ENCODE results near the gene NTN4. TPM values are rescaled to one million over a fixed set of nuclear protein-coding genes. Genes with fewer than 3 reads are reported as not detected.

Gene NTN4
- total and polyA plus RNA-seq, 10 of the 15 experiments (the other 5 are each of a cell fraction or from before 2014, with no cell fraction given), result 0.15 TPM; not detected in 9

DNA sequence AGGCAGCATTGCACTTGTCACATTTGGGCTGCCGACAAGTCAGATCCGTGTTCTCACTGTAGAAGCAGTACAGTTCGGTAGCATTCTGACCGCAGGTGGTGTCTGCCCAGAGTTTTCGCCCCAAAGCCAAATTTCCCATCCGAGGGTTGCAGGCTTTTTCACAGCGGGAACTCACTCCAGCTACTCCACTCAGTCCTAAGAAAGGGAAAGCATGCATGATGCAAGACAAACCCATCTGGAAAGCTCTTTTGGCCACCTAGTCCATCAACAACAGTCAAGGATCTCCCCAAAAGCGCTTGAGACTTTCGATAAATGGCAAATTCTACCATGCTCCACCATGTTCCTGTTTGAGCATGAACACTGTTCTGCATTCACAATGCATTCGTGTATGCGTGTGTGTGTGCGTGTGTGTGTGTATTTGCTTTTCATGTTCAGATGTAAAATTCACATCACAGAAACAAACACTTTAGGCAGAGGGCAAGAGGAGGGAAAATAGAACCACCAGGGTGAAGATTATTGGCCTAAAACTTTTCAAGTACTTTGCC, 3.2 kb downstream of the NTN4 start:
- no peak for TF ChIP-seq SREBF2 (IDR thresholded peaks at IDR 0.05; ENCODE audit: low read length)
- no peak for TF ChIP-seq BHLHE40 (IDR thresholded peaks at IDR 0.05; ENCODE audit: borderline replicate concordance in 1 of 2, low read depth in 2 of 2, low read length in 1 of 2)
- no peak for TF ChIP-seq RBBP5 (conservative IDR thresholded peaks at IDR 0.05)
- TF ChIP-seq RCOR1 (conservative IDR thresholded peaks at IDR 0.05; ENCODE audit: low read depth, low read length), result no peak
- TF ChIP-seq YBX1 (IDR thresholded peaks at IDR 0.05), result no peak
- no peak for TF ChIP-seq E4F1 (IDR thresholded peaks at IDR 0.05; ENCODE audit: borderline replicate concordance, partially characterized antibody)
- TF ChIP-seq, protein P1, sequence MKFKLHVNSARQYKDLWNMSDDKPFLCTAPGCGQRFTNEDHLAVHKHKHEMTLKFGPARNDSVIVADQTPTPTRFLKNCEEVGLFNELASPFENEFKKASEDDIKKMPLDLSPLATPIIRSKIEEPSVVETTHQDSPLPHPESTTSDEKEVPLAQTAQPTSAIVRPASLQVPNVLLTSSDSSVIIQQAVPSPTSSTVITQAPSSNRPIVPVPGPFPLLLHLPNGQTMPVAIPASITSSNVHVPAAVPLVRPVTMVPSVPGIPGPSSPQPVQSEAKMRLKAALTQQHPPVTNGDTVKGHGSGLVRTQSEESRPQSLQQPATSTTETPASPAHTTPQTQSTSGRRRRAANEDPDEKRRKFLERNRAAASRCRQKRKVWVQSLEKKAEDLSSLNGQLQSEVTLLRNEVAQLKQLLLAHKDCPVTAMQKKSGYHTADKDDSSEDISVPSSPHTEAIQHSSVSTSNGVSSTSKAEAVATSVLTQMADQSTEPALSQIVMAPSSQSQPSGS (IDR thresholded peaks at IDR 0.05; ENCODE audit: low read length), result no peak
- Histone ChIP-seq H3K9ac (ENCODE audit: control insufficient read depth, insufficient read depth, low read length) (no peak overlapping the region), H2AFZ (ENCODE audit: control insufficient read depth, low read depth, low read length) (no peak overlapping the region), H3K9me3 (replicated peaks; ENCODE audit: control insufficient read depth, insufficient read depth, low read length) (no peaks in the 10 kb centered on the region), H3K27me3 (replicated peaks in 1 of 2; ENCODE audit: control insufficient read depth in 2 of 2, insufficient read depth in 2 of 2, low read length in 1 of 2) (peaks cover 16 to 30% of the 10 kb centered on the region in 2 experiments), H4K20me1 (ENCODE audit: control insufficient read depth, insufficient read depth) (no peaks in the 10 kb centered on the region), H3K4me3 (no peak overlapping the region), H3K79me2 (ENCODE audit: control insufficient read depth, insufficient read depth, low read length) (no peaks in the 10 kb centered on the region), H3K27ac (ENCODE audit: control insufficient read depth, insufficient read depth) (no peak overlapping the region), H3K36me3 (ENCODE audit: control insufficient read depth in 2 of 2, insufficient read depth in 2 of 2, low read length in 1 of 2) (no peaks in the 10 kb centered on the region), H3K4me2 (ENCODE audit: control insufficient read depth, insufficient read depth) (no peak overlapping the region), H3K4me1 (ENCODE audit: control insufficient read depth, insufficient read depth, low read length) (no peaks in the 10 kb centered on the region)
- ATAC-seq (no peak), FAIRE-seq (no peak), DNase-seq (ENCODE audit: low read depth, low spot score) (no peak)
- CTCF ChIA-PET, result no interaction called here
- in situ Hi-C loops (cut with MboI), result no loop called here
- BruUV-seq (replicated peaks), result no TSS peak
- WGBS (ENCODE audit: insufficient coverage, insufficient replicate concordance, low lambda C conversion rate, missing lambda C conversion rate), result 76% methylated on average over 12 of the region's 12 CpGs
- SMC1A ChIA-PET (ENCODE audit: uncharacterized antibody, unreplicated experiment), result no interaction called here
- POLR2A ChIA-PET, result no interaction called here
- intact Hi-C loops (cut with micrococcal nuclease; ENCODE audit: unreplicated experiment), result no loop called here
- RAD21 ChIA-PET (ENCODE audit: unreplicated experiment), result no interaction called here
